Measurements from ENCODE around the gene POFUT1. TPM values are rescaled to one million over a fixed set of nuclear protein-coding genes. Genes with fewer than 3 reads are reported as not detected.
"Not testable (repeated sequence)": the region's sequence is repeated elsewhere in the genome, so short reads cannot be mapped to it uniquely, and the experiment has no call there.

The POFUT1 gene
- polyA plus RNA-seq, 4 donors = 42.3 to 49.6 (median 45.9) TPM

DNA sequence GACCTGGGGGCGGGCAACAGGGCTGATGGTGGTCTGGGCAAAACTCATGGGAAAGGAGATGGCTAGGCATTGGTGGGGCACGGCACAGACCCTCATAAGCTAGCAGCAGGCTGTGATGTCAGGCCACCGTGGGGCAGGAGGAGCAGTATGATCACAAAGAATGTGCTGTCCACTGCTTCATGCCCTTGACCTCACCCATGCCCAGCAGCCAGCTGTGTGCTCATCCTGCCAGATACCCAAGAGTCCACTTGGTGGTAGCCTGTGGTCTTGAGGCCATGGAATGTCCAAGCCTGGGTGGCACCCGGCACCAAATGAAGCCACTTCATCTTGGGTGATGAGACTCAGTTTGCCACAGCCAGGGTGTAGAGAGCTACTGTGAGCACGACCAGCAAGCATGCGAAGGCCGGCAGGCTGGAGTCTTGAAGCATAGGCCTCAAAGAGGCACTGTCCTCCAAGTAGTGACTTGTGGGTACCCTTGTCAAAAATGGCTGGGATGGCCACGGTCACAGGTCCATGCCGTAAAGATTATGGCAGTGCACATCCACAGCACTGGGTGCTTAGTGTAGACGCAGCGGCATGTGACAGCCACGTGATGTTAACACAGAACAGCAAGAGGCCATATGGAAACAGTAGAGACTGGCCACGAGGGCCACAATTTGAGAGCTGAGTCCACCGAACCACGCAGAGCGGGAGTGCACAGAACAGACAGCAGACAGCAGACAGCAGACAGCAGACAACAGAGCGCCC, 19.1 kb upstream of the POFUT1 start:
- no peak for DNase-seq (ENCODE audit: low read depth in 4 of 4, low spot score in 3 of 4)

- no peak for DNase-seq (ENCODE audit: low read depth in 4 of 4, low spot score in 3 of 4)
These were observed 18.6 kb upstream of the POFUT1 start for GRCh38 chr20:32189123-32189410.

- peak in 1 of 4 donors; percentile 43 for DNase-seq (ENCODE audit: low read depth in 4 of 4, low spot score in 3 of 4)
These were observed 17.7 kb upstream of the POFUT1 start for GRCh38 chr20:32189691-32190615.

- DNase-seq (ENCODE audit: low read depth in 4 of 4, low spot score in 3 of 4) = no peak
These were observed 16.9 kb upstream of the POFUT1 start for GRCh38 chr20:32190616-32191415.

GRCh38 chr20:32191422-32191821, 16.3 kb upstream of the POFUT1 start:
- no peak for DNase-seq (ENCODE audit: low read depth in 4 of 4, low spot score in 3 of 4)

- DNase-seq (ENCODE audit: low read depth in 4 of 4, low spot score in 3 of 4) = no peak
These were observed 15.8 kb upstream of the POFUT1 start for GRCh38 chr20:32191873-32192272.

DNA sequence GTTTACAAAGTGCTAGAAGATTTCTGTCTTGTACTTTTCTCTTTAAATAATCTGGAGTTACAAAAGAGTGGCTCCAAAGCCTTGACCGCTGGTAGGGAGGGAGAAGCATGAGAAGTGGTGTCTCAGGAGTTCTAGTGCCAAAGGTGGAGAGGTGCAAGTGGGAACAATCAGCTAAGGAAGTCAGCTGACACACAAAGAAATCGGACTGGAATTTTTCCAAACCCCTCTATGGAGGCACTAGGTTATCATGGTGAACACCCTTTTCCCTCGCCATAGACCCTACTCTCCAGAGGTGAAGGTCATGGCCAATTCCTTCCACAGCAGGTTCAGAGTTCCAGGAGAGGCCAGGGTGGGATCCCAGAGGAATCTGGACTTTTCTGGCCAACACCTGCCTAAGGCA, 15.0 kb upstream of the POFUT1 start:
- DNase-seq (ENCODE audit: low read depth in 4 of 4, low spot score in 3 of 4) = no peak

GRCh38 chr20:32193336-32193735, 14.3 kb upstream of the POFUT1 start:
- not testable (repeated sequence) for DNase-seq (ENCODE audit: low read depth in 4 of 4, low spot score in 3 of 4)

GRCh38 chr20:32193996-32194395, 13.7 kb upstream of the POFUT1 start:
- no peak for DNase-seq (ENCODE audit: low read depth in 4 of 4, low spot score in 3 of 4)

GRCh38 chr20:32195581-32195980, 12.1 kb upstream of the POFUT1 start:
- DNase-seq (ENCODE audit: low read depth in 4 of 4, low spot score in 3 of 4) = no peak

GRCh38 chr20:32196613-32197012, 11.1 kb upstream of the POFUT1 start:
- not testable (repeated sequence) for DNase-seq (ENCODE audit: low read depth in 4 of 4, low spot score in 3 of 4)

DNA sequence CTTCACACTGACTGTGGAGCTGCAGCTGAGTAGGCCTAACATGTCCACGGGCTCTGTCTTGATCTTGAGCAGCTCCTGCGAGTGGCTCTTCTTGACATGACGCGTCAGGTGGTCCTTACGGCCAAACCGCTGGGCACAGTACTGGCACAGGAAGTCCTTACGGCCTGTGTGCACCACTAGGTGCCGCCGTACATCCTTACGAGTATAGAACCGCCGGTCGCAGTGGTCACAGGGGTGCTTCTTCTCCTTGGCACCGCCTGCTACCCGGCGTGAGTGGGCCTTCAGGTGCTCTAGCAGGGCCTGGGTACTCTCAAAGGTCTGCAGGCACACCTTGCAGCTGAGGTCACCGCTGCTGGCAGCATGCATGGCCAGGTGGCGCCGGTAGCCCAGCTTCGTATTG, 10.5 kb upstream of the POFUT1 start:
- not testable (repeated sequence) for DNase-seq (ENCODE audit: low read depth in 4 of 4, low spot score in 3 of 4)

DNA sequence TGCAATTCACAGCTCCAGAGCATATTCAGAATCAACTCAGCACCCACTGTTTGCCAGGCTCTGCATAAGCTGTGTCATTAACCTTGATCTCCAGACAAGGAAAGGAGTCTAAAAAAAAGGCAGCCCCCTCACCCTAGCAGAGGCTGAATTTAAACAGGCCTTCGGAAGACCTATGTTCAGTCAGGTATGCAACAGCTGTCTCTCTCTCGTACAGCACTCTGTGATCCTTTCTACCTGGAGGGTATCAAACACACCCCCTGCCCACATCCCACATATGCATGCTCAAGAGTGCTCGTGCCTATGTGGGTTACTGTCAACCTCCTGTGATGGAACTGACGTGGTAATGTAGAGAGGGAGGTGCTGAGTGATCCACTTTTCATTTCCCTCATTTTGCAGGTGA, 8.7 kb upstream of the POFUT1 start:
- DNase-seq (ENCODE audit: low read depth in 4 of 4, low spot score in 3 of 4) = no peak

DNA sequence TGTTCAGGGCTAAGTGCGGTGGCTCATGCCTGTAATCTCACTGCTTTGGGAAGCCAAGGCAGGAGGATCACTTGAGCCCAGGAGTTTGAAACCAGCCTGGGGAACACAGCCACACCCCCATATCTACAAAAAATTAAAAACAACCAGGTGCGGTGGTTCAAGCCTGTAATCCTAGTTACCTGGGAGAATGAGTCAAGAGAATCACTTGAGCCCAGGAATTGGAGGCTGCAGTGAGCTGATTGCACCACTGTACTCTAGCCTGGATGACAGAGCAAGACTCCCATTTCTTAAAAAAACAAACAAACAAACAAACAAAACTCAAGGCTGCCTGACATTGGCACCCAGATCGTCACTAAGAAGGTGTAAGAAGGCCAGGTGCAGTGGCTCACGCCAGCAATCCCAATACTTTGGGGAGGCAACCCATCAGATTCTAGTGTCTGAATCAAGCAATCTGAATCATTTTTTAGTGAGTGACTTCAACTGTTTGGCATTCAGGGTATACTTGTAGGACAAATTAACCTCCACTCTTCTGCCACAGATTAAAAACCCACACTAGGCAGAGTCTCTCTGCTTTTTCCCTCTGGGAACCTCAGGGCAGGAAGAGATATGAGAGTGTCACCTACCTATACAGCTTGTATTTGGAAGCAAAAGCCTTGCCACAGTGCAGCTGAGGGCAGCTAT, 6.2 kb upstream of the POFUT1 start:
- DNase-seq (ENCODE audit: low read depth in 4 of 4, low spot score in 3 of 4) = no peak

DNA sequence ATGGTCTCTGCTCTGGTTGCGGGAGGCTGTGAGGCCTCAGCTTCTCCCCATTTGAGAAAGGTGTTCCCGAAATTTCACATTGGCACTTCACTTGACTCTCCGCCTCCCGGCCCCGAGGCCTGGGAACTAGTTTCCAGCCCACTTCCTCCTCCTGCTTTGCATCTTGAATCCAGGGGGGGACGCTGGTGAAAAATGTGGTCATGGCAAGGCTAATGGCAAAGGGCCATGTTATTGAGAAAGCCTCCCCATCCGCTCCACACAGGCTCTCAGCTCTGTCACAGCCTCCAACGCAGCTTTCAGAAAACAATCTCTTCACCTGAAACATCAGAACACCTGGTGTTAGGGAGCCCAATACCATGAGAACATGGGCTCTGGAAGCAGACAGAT, 5.7 kb upstream of the POFUT1 start:
- no peak for DNase-seq (ENCODE audit: low read depth in 4 of 4, low spot score in 3 of 4)

DNA sequence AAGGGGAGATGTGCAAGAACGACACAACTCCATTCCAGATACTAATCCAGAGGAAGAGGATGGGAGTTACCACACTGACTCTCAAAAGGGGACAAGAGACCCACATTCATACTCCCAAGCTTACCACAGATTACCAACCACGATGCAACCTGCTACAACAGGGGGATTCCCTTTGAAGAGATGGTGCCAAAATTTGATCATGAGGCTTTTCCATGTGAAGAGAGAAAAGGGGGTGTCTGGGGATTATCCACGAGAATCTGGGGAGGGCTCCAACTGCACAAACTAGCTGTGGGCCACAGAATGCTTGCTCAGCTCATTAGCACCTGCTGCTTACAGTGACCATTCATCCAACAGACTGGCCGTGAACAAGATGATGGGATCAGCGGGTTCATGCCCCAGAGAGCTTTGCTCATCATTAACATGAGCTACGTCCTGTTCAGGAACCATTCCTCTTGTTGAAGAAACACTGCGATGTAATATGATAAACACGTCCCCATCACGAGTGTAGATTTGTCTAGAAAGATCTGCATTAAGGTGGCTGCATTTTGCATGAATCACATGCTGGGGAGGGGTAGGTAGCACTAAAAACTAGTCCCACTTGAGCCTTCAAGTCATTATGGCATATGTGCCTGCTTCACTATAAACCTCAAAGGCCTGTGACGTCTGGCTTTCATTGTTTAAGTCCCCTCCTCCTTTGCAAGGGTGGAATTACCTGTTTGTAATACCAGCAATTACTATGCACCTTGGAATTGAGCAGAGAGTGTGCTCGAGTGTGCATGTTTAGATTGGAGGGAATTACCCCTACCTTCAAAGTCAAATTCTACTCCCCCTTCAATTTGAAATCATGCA, 4.1 kb upstream of the POFUT1 start:
- DNase-seq (ENCODE audit: low read depth in 4 of 4, low spot score in 3 of 4) = no peak

GRCh38 chr20:32204205-32205109, 3.2 kb upstream of the POFUT1 start:
- no peak for DNase-seq (ENCODE audit: low read depth in 4 of 4, low spot score in 3 of 4)

- DNase-seq (ENCODE audit: low read depth in 4 of 4, low spot score in 3 of 4) = no peak
These were observed 2.4 kb upstream of the POFUT1 start for GRCh38 chr20:32205110-32205842.
